Inflammatory macrophage treated with lipopolysaccharide for 4 hours (primary cell): Measurements from ENCODE around the gene NUP50.

Source experiments
- DNase-seq: peaks from one replicate; pipeline ENCODE4 v3.0.0-alpha.2; 2020

The NUP50 gene, protein sequence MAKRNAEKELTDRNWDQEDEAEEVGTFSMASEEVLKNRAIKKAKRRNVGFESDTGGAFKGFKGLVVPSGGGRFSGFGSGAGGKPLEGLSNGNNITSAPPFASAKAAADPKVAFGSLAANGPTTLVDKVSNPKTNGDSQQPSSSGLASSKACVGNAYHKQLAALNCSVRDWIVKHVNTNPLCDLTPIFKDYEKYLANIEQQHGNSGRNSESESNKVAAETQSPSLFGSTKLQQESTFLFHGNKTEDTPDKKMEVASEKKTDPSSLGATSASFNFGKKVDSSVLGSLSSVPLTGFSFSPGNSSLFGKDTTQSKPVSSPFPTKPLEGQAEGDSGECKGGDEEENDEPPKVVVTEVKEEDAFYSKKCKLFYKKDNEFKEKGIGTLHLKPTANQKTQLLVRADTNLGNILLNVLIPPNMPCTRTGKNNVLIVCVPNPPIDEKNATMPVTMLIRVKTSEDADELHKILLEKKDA

DNA sequence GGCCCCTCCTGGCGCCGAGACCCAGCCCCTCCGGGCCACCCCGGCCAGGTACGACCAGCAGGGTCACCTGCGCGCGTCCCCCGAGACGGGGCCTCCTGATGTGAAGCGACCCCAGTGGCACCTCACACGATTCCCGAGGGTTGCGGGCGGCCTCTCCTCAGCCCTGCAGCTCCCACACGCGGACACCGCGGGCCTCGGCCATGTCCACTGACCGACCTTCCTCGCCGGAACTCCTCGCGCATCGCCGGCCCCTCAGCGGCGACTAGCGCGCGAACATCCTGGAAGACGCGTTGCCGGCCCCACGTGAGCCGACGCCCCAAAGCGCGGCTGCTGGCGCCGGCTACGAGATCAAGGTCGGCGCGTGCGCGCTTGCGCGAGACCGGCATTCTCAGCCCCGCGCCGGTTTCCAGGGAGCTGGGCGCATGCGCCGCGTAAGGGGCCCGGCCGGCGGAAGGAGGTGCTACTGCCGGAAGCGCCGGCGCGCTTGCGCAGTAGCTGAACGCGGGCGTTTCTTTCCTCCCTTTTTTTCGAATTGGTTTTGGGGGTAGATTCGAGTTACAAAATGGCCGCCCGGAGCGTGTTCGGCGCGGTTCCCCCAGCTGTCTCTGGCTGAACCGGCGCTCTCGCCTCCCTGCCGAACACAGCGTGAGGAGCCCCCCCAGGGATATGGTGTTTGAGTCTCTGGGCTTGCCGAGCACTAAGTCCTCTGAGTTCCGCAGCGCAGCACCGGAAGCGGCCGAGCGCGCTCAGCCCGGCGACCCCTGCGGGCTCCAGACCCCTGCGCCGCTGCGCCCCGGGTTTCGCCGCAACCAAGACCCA, at the start of gene NUP50:
TSS of gene NUP50 (plus strand) at position 475 of the 819 bp plus-strand sequence. CDS start 4,253 bp downstream, outside the sequence.
- peak; percentile 97 for DNase-seq

DNA sequence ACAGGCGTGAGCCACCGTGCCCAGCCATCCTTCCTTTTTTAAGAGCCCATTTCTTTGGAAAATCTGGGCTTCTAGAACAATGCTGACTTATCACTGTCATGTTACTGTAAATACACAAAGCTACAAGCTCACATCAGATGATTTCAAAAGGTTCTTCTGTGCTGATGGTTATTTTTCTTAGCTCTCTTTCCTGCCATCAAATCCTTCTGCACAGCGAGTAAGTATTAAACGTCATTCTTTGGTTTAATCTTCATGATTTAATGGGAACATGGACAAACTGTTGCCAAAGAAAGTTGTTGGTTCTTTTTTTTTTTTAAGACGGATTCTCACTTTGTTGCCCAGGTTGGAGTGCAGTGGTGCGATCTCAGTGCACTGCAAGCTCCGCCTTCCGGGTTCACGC, 43.3 kb upstream of the NUP50 start:
- DNase-seq: no peak

DNA sequence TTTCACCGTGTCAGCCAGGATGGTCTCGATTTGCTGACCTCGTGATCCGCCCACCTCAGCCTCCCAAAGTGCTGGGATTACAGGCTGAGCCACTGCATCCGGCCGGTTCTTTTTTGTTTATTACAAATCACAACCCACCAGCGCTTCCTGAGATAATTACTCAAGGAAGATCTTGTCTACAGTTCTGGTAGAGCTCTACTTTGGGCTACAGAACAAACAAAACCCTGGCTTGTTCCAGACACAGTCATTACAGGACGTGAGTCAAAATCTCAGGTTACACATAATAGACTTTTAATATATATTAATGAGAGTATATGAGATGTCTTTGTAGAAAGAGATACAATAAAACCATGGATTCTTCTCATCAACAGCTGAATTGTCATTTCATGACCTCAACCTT, 42.8 kb upstream of the NUP50 start:
- no peak for DNase-seq

DNA sequence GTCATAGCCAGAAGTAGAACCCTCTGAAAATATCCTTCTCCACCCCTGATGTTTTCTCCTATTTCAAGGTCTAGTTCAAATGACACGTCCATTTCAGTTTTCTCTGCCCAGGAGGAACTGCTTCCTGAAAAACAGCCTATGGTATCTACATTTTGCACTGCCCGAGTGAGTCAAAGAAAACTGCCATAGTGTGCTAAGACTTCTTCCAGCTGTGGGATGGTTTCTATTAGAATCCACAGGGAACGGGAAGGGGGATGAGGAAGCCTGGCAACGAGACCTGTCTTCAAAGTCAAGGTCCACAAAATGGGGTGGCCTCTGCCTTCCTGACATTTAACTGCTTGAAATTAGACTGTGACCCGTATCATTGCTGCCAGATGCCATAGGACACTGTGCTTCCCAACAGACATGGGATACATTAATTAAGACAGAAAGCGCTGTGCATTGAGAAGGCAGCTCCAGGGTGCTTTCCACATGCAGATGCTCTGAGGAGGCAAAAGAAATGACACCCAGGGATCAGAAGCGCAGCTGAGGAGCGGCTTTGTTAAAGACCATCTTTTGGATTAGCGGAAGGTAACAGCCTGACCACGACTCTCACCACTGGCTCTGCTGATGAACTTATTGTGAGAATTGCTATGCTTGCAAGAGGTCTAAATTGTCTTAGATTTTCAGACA, 39.4 kb upstream of the NUP50 start:
- no peak for DNase-seq

DNA sequence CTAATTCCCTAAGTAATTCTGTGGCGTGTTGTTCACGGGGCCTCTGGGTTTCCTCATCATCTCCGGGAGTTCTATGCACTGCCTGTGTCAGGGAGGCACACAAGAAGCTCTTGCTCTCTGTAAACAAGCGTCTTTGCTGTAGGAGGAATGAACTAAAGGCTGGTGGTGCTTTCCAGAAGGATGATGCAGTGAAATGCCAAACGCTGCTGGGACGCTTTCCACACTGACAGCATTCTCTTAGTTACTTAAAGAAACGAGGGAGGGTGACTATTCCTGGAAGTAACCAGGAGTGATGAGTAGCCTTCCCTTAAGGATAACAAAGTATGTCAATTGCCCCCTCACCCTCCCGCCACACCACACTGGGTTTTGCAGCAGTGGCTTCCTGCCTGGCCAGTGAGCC, 38.5 kb upstream of the NUP50 start:
- DNase-seq: no peak

DNA sequence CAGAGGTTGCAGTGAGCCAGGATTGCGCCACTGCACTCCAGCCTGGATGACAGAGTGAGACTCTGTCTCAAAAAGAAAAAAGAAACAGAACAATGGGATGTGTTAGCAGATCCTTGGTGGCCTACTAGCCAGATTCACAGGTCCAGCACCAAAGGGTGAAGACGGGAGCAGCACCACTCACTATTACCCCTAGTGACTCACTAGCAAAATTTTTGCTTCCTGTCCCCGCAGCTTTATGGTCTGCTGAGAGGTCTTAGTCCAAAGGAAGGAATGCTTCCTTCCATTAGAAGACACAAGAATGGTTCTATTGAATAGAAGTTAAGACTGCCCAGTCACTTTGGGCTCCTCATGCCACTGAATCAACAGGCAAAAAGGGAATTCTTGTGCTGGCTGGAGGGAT, 35.9 kb upstream of the NUP50 start:
- DNase-seq: no peak

DNA sequence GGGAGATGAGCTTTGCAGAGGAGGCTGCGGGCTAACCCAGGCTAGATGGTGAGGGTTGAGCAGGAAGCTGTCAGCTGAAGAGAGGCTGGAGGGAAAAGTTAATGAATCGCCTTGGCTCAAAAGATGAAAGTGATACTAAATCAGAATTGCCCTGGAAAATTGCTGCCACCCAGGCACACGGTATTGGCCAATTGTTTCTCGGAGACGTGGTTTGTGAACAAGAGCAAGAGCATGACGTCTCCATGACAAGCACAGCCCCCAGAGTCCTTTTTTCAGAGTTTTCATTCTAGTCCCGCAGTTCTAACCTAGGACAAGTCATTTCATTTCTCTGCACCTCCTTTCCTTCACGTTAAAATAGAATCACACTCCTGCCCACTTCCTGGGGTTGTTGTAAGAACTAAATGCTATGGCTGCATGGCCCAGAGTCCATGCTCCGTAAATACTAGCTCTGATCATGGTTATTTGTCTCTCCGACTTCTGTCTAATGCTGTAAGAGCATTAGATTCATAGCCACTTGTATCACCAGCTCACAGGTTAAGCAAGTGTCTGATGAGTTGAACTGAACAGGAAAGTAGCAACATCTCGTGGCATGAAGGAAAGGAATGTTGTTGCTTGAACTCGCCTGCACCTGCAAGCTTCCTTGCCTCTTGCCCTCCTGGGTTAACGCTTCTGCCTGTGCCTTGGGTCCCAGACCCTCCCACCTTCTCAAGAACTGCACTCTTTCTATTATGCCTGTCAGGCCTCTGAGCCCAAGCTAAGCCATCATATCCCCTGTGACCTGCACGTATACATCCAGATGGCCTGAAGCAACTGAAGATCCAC, 33.8 kb upstream of the NUP50 start:
- peak; percentile 90 for DNase-seq

DNA sequence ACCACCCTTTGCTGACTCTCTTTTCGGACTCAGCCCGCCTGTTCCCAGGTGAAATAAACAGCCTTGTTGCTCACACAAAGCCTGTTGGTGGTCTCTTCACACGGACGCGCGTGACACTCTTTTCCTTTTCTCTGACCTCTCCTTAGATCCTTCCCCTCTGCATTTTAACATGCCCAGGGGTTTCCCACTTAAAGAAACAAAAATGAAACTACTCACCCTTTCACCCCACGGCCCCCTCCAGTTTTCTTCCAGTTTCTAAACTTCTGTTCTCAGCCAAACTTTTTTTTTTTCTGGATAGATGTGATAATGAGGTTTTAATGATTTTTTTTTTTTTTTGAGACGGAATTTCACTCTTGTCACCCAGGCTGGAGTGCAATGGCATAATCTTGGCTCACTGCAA, 32.8 kb upstream of the NUP50 start:
- DNase-seq: peak; percentile 82

DNA sequence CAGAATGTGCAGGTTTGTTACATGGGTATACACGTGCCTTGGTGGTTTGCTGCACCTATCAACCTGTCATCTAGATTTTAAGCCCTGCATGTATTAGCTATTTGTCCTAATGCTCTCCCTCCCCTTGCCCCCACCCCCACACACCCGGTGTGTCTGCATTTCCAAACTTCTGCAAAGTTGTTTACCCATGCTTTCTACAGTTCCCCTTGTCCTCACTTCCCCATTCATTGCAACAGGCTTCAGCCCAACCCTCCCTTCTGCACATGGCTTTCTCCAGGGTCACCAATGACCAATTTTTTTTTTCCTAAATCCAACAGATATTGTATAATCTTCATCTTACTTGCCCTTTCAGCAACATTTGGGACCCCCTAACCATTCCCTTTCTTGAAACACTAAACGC, 32.0 kb upstream of the NUP50 start:
- peak; percentile 90 for DNase-seq

DNA sequence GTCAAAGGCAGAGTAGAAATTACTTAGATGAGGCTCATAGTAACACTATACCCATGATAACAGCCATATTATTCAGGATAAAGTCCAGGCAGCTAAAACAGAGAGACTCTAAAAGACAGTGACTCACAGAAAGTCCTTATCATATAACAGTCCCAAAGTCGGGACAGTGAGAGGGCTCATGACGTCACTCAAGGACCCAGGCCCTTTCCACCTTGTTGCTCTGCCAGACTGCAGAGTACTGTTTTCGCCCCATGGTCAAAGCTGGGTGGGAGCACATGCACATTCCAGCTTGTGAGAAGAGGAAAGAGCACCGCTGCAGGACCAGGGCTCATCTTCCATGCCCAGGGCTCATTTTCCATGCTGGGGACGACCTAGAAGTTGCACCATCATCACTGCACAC, 29.4 kb upstream of the NUP50 start:
- no peak for DNase-seq

DNA sequence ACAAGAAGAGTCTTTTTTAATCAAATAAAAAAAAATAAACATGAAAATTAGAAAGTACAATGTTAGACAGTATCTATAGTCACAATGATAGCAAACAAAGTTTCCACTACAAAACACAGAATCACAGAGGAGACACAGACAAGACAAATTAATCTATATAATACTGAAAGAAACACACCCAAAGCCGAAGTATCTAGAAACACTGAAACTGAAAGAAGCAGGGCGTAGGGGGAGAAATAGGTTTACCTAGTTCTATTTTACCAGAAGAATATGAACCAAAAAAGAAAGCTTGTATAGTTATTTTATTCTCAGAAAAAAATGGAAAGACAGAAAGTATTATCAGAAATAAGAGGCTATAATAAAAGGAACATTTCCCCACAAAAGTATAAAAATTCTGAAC, 27.1 kb upstream of the NUP50 start:
- DNase-seq: no peak

DNA sequence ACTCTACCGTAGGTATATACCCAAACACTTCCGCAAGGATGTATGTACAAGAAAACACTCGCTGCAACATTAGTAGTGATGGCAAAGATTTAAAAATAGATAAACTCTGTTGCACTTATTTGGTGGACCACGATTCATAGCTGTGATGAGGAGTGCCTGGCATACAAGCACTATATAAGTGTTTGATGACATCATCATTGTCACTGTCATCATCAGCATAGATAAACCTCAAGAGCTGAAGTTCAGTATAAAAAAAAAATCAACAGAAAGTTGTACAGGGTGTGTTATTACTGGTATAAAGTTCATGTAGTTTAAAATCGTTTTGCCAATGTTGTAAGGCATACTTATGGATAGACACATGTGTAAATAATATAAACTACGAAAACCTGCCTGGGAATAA, 24.0 kb upstream of the NUP50 start:
- no peak for DNase-seq

DNA sequence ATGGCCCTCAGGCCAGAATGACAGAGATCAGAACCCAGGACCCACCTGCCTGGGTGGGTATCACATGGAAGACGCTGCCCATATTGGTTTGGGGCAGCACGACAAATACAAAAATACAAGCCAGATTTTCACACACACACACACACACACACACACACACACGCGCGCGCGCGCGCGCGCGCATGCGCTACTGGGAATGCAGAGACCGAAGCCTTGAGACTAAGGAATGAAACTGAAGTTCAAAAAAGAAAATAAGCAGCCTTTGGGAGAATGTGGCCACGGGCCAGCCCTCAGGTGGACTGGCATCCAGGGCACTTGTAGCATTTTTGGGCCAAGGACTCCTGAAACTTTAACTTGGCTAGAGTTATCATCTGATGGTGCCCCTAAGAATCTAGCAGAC, 21.3 kb upstream of the NUP50 start:
- no peak for DNase-seq

DNA sequence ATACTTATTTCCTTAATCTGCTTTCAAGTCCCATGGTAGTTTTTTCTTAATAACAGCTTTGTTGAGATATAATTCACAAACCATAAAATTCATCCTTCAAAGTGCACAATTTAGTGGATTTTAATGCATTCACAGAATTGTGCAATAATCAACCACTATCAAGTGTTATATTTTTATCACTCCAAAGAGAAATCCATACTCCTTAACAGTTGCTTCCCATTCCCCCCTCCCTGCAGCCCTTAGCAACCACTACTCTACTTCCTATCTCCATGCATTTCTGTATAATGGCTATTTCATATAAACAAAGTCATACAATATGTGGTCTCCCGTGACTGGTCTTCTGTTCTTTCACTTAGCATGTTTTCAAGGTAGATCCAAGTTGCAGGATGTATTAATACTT, 18.8 kb upstream of the NUP50 start:
- no peak for DNase-seq

DNA sequence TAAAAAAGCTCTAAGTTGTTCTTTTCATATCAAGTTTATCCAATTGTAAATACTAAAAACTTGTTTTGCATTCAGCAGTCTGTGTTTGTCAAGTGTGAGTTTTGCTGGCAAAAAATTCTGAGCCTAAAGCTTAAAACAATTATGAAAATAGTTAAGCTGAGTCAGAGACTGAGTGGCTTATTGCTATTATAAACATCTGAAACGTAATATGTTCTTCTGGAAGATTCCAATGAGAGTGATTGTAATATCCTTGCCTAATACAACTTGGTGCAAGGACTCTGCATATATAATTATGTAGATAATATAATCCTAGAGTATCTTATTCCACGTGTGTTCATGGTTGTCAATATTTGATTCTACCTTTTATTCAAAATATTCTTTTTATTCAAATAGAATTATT, 14.1 kb upstream of the NUP50 start:
- DNase-seq: no peak

DNA sequence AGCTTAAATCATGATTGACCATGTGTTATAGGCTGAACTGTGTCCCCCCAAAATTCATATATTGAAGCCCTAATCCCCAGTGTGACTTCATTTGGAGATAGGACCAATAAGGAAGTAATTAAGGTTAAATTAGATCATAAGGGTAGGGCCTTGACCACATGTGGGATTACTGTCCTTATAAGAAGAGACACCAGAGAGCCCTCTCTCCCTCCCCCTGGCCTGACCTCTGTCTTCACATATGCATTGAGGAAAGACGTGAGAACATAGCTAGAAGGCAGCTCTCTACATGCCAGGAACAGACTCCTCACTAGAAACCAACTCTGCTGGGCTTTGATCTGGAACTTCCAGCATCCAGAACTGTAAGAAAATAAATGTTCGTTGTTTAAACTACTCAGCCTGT, 13.6 kb upstream of the NUP50 start:
- no peak for DNase-seq

DNA sequence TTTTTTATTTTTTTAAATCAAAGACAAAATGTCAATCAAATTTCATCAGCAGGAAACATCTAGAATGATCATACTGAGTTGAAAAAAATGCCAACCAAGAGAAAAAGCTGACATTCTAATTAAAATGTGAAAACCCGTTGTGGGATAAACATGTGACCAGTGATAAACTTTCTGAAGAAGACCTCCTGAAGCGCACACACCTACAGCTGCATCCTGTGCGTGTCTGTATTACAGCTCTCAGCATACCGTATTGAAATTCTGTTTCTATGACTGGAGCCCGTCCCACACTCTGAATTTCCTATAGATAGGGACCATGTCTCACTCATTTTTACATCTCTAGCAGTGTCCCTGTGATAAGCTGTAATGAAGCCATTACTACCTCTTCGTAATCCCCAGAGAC, 12.2 kb upstream of the NUP50 start:
- DNase-seq: no peak

DNA sequence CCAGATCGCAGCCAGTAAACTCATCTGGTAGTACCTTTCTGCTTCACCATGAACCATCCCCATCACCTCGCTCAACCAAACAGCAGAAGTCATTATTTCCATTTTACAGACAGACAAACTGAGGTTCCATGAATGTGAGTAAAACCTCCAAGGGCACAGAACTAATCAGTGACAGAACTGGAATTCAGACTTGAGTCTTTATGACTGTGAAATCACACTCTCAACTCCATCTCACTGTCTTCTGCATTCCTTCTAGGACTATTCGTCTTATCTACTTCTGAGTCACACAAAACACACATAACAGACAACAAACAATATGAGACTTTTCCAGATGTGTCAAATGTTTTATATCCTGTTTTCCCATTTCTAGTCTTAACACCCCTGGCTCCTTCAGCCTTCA, 9.3 kb upstream of the NUP50 start:
- no peak for DNase-seq

DNA sequence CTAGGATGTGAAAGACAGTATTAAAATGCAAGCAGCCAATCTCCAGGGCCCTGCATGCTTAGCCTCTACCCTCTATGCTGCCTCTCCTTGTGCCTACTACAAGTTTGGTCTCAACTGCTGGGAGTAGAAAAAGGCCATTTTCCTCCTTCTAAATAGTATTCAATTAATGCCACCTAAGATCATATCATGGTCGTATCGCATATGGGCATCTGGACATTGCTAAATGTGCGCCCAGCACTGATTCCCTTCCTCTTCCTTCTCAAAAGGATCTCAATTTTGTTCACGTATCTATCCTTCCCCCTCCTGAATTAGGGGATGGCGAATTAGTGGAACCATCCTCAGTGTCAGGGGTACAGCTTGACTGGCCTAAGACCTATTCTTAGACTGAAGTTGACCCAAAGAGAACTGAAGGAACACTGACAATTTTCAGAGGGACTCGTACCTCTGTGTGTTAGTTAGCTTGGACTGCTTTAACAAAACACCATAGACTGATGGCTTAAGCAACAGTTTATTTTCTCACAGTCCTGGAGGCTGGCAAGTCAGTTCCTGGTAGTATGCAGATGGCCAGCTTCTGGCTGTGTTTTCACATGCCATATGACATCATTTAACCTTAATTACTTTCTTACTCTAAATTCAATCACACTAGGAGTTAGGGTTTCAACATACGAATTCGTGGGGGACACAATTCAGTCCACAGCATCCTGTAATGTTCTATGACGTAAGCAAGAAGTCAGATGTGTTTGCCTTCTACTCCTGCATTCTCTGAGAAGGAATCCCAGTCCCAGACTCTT, 8.5 kb upstream of the NUP50 start:
- DNase-seq: peak; percentile 79

DNA sequence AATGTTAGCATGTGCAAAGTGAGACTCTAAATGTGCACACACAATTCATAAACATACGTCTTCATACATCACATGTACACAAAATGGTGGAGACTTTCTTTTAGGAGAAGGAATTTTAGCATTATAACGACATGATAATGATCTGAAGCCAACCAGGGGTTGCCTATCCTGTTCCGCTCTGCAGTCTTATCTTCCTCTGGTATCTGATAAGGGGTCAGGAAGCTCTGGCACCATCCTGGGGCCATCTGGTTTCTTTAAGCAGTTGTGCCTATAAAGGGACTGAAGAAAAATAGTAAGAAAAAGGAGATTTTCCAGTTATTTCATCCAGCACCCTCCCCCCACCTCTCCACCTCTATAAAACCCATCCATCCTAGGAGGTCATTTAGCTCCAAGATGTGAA, 5.8 kb upstream of the NUP50 start:
- DNase-seq: no peak

DNA sequence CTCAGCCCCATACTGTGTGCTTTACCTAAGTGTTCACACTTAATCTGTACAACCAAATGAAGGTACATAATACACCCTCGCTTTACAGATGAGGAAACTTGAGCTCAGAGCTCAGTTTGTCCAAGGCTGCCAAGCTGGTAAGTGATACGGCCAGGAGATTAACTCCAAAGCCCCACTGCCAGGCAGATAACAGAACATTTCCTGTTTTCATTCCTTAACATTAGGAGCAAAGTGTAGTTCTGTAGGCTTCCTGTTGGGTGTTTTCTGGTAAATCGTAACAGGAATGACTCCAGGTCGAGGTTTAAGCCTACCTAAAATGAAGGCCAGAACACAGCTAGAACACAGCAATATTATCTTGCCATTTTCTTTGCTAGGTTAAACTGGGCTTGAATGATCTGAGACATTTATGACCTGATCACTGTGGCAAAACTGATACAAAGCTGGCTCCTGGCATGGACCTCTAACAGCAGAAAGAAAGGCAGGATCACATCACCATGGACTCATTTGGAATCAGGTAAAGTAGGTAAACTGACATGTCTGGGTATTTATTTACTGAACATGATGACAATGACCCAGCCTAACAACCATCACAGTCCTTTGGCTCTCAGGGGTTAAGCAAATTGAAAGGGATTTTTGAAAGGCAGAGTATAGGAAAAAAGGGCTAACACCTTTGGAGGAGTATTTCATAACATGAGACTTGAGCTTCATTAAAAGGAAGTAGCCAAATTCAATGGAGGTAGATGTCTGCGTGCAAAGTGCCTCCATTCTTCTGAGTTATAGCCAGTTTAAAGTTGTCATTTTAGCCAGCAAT, 3.9 kb upstream of the NUP50 start:
- DNase-seq: peak; percentile 37
